OCI-LY7 (cell line): ENCODE results near the gene PLA2G10. TPM values are rescaled to one million over a fixed set of nuclear protein-coding genes. Genes with fewer than 3 reads are reported as not detected.
A peak's percentile ranks its signal among the peaks of the same experiment; 100 is the strongest.

Experiments used
- BruUV-seq: library from RNA; stranded (reverse); fragments of 400-500 nt; replicated peaks from 2 replicates; lab custom pipeline; 2021; lab: Mats Ljungman, UMichigan
- CTCF ChIA-PET: fragments of 300-600 bp; sonication (Branson Sonifier 250); formaldehyde crosslinking; loops from one replicate; lab custom pipeline; 2022; ENCODE audit warnings: antibody characterized with exemption; ENCODE audit not compliant: unreplicated experiment; lab: Charles Lee
- POLR2A ChIA-PET: fragments of 300-600 bp; sonication (Branson Sonifier 250); formaldehyde crosslinking; loops from one replicate; lab custom pipeline; 2022; ENCODE audit warnings: antibody characterized with exemption; lab: Charles Lee
- DNase-seq: peaks from one replicate; pipeline ENCODE4 v3.0.0-alpha.2; 2015; ENCODE audit warnings: low spot score
- H2AFZ ChIP-seq: fragments of 200-600 bp; sonication (generic), shearing (Covaris generic); 2 replicates; pipeline ENCODE4 v1.6.1; 2014; ENCODE audit warnings: mild to moderate bottlenecking, antibody characterized with exemption, low read length, moderate library complexity
- H3K27ac ChIP-seq: fragments of 200-600 bp; sonication (generic); 2 replicates; pipeline ENCODE4 v1.5.1; 2014; ENCODE audit warnings: mixed run types, low read depth, mild to moderate bottlenecking, moderate library complexity, low read length, inconsistent platforms; ENCODE audit not compliant: poor library complexity, severe bottlenecking
- H3K36me3 ChIP-seq: fragments of 200-600 bp; sonication (generic); 2 replicates; pipeline ENCODE4 v1.6.1; 2014; ENCODE audit warnings: mild to moderate bottlenecking, antibody characterized with exemption, low read length, moderate library complexity, mixed read lengths; ENCODE audit not compliant: insufficient read depth
- H3K4me1 ChIP-seq: fragments of 200-600 bp; sonication (generic); 2 replicates; pipeline ENCODE4 v1.5.1; 2014; ENCODE audit warnings: mild to moderate bottlenecking, low read length; ENCODE audit not compliant: insufficient read depth, poor library complexity, severe bottlenecking
- H3K4me2 ChIP-seq: fragments of 200-600 bp; sonication (generic); 2 replicates; pipeline ENCODE4 v1.6.1; 2014; ENCODE audit warnings: mild to moderate bottlenecking, low read length
- H3K4me3 ChIP-seq: fragments of 200-600 bp; sonication (generic); 2 replicates; pipeline ENCODE4 v1.5.1; 2014; ENCODE audit warnings: mild to moderate bottlenecking, low read depth, low read length; ENCODE audit not compliant: poor library complexity, severe bottlenecking
- H3K79me2 ChIP-seq: fragments of 200-600 bp; sonication (generic); 2 replicates; pipeline ENCODE4 v1.6.1; 2016; ENCODE audit warnings: low read depth, mild to moderate bottlenecking, low read length, moderate library complexity, mixed read lengths; ENCODE audit not compliant: insufficient read depth
- H3K9me2 ChIP-seq: fragments of 200-600 bp; sonication (generic); 2 replicates; pipeline ENCODE4 v1.6.1; 2016; ENCODE audit warnings: mild to moderate bottlenecking, low read length, mixed read lengths; ENCODE audit not compliant: insufficient read depth
- H3K9me3 ChIP-seq: fragments of 200-600 bp; sonication (generic); 2 replicates; pipeline ENCODE4 v1.6.1; 2014; ENCODE audit warnings: mild to moderate bottlenecking, mixed run types, low read length, mixed read lengths
- H4K20me1 ChIP-seq: fragments of 200-600 bp; sonication (generic); 2 replicates; pipeline ENCODE4 v1.6.1; 2014; ENCODE audit warnings: mild to moderate bottlenecking, antibody characterized with exemption, low read length, moderate library complexity, mixed read lengths; ENCODE audit not compliant: insufficient read depth
- EZH2phosphoT487 ChIP-seq: fragments of 200-600 bp; sonication (generic); IDR thresholded peaks from 2 replicates; pipeline ENCODE4 v1.6.1; 2018; ENCODE audit warnings: low read depth, borderline replicate concordance, mild to moderate bottlenecking, mixed run types, antibody characterized with exemption, low read length, moderate library complexity, mixed read lengths
- intact Hi-C: fragments of 100-400 bp; cut with micrococcal nuclease; formaldehyde crosslinking; loops from one replicate; pipeline ENCODE4 v1.10.0; 2022; ENCODE audit not compliant: unreplicated experiment
- total RNA-seq, 2 experiments: library from RNA; depleted of rRNA in 1 of 2; stranded (reverse); fragments of >200 nt in 1 of 2; shearing (Covaris generic) in 1 of 2; gene quantifications; 2 replicates each; pipeline ENCODE4 v1.2.3, GENCODE V29; 2014 to 2022
- TF ChIP-seq, protein P1 (sequence below): fragments of 200-600 bp; sonication (generic); conservative IDR thresholded peaks from 2 replicates; pipeline ENCODE4 v1.5.1; 2014; ENCODE audit warnings: mild to moderate bottlenecking, antibody characterized with exemption, low read length, moderate library complexity, mixed read lengths

Gene PLA2G10
- total RNA-seq, 2 experiments from 2014 or later = 0.41 TPM; not detected in 1

DNA sequence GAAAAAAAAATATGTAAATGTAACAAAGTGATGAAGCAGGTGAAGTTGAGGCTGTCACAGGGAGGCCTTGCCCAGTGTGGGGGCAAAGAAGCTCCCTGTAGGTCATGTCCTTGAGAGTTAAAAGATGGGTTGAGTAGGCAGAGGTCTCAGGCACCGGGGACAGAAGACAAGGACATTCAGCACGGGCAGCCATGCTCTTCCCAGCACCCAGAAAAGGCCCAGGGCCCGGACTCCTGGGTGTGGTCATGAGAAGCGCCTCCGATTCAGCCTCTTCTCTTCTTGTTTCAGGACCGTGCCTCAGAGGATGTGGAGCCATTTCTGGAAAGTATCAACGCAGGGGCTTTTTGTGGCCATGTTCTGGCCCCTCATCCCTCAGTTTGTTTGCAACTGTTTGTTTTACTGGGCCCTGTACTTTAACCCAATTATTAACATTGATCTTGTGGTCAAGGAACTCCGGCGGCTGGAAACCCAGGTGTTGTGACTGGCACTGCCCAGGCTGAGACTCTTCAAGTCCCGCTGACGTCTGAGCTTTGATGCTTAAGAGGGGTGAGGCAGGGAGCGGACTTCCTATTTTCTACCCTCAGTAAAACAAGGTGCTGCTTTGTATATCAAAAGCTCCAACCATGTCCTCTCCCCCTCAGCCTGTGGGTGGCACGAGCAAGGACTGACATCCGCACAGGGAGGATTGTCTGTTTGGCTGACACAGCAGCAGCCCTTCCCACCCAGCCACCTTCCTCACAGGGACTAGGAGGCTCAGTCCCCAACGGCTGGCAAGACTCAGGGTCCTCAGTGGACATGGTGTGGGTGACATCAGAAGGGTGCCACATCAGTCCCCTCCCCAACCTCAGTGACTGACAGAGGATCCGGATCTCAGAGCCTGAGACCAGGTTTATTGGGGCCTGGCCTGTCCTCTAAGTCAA, 26.5 kb downstream of the PLA2G10 start:
- ChIA-PET POLR2A (interaction anchor here (1.4 kb wide), 1 partner anchor 14 kb away, joined by 3 read pairs; no protein-coding TSS in a partner anchor), CTCF (no interaction called here)
- no peak overlapping the region for H3K4me2 ChIP-seq
- intact Hi-C loops = no loop called here
- no peaks in the 10 kb centered on the region for H4K20me1 ChIP-seq
- no TSS peak for BruUV-seq
- no peaks in the 10 kb centered on the region for H3K9me2 ChIP-seq
- peaks cover 16% of the 10 kb centered on the region for H3K4me1 ChIP-seq
- no peak overlapping the region for H3K4me3 ChIP-seq
- no peaks in the 10 kb centered on the region for H3K79me2 ChIP-seq
- TF ChIP-seq, protein P1, sequence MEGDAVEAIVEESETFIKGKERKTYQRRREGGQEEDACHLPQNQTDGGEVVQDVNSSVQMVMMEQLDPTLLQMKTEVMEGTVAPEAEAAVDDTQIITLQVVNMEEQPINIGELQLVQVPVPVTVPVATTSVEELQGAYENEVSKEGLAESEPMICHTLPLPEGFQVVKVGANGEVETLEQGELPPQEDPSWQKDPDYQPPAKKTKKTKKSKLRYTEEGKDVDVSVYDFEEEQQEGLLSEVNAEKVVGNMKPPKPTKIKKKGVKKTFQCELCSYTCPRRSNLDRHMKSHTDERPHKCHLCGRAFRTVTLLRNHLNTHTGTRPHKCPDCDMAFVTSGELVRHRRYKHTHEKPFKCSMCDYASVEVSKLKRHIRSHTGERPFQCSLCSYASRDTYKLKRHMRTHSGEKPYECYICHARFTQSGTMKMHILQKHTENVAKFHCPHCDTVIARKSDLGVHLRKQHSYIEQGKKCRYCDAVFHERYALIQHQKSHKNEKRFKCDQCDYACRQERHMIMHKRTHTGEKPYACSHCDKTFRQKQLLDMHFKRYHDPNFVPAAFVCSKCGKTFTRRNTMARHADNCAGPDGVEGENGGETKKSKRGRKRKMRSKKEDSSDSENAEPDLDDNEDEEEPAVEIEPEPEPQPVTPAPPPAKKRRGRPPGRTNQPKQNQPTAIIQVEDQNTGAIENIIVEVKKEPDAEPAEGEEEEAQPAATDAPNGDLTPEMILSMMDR = no peak
- no peak for TF ChIP-seq EZH2phosphoT487
- no peak overlapping the region for H2AFZ ChIP-seq
- H3K9me3 ChIP-seq = no peaks in the 10 kb centered on the region
- no peak for DNase-seq
- H3K27ac ChIP-seq = no peak overlapping the region
- H3K36me3 ChIP-seq = peaks cover 72% of the 10 kb centered on the region

DNA sequence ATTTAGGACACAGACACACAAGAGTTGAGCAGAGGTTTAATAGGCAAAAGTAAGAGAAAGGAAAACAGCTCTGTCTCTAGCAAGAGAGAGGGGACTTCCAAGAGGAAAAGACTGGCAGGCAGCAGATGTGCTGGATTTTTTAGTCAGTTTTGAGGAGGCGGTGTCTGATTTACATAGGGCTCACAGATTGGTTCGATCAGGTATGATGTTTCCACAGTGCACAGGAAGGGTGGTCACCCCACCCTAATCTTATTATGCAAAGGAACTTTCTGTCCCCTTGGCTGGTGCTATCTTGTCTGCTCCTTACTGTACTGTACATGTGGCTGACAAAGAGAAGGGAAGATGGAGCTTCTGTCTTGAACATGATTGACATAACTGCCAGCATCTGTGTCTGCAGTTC, 36.0 kb downstream of the PLA2G10 start:
- peak; percentile 63 for DNase-seq
- CTCF ChIA-PET = no interaction called here
- Histone ChIP-seq H3K9me3 (no peaks in the 10 kb centered on the region), H4K20me1 (no peaks in the 10 kb centered on the region), H3K9me2 (no peaks in the 10 kb centered on the region), H3K4me1 (peaks cover 12% of the 10 kb centered on the region), H3K79me2 (no peaks in the 10 kb centered on the region), H3K4me2 (peak overlapping the region; percentile 45; the same call in 1 of the 2 replicates), H3K36me3 (peaks cover 97% of the 10 kb centered on the region), H3K4me3 (no peak overlapping the region), H2AFZ (no peak overlapping the region), H3K27ac (peak overlapping the region; percentile 62)
- no TSS peak for BruUV-seq
- intact Hi-C loops = no loop called here
- POLR2A ChIA-PET = interaction anchor here (0.6 to 1.0 kb wide), 4 partner anchors 15 to 343 kb away, joined by 3 to 8 read pairs (median 4); no protein-coding TSS in a partner anchor
- no peak for TF ChIP-seq EZH2phosphoT487
- TF ChIP-seq, protein P1 = no peak

DNA sequence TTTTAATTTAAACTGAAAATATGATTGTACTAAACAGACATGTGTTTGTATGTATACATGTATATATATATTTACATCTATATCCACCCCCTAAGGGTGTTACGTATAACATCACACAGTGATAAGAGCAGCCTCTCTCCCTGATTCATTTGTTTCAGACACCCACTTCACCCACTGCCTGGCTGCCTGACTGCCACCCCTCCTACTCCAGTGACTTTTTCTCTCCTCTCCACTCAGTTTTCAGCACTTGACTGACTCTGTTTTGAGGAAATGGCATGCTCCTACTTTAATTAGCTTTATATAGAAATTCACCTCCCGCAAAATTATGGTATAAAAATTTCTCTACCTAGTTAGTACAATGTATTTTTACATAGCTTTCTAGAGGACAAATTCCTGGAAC, 41.4 kb downstream of the PLA2G10 start:
- BruUV-seq = no TSS peak
- Histone ChIP-seq H3K9me3 (no peaks in the 10 kb centered on the region), H3K36me3 (peaks cover 95% of the 10 kb centered on the region), H4K20me1 (no peaks in the 10 kb centered on the region), H3K4me1 (peaks cover 4% of the 10 kb centered on the region), H2AFZ (no peak overlapping the region), H3K79me2 (peaks cover 4% of the 10 kb centered on the region; the same call in 1 of the 2 replicates), H3K27ac (no peak overlapping the region), H3K4me3 (no peak overlapping the region), H3K4me2 (no peak overlapping the region), H3K9me2 (no peaks in the 10 kb centered on the region)
- intact Hi-C loops = no loop called here
- DNase-seq = no peak
- POLR2A ChIA-PET = interaction anchor here (1.7 kb wide), 1 partner anchor 15 kb away, joined by 3 read pairs; no protein-coding TSS in a partner anchor
- CTCF ChIA-PET = no interaction called here
- TF ChIP-seq, protein P1 = no peak
- no peak for TF ChIP-seq EZH2phosphoT487
